ENCODE measurements around the gene FAT2. TPM values are rescaled to one million over a fixed set of nuclear protein-coding genes. Genes with fewer than 3 reads are reported as not detected.

The FAT2 gene
- total and polyA plus RNA-seq, 10 of the 15 experiments (the other 5 are each of a cell fraction or from before 2014, with no cell fraction given) = 0.01 to 0.06 (median 0.03) TPM; not detected in 3

DNA sequence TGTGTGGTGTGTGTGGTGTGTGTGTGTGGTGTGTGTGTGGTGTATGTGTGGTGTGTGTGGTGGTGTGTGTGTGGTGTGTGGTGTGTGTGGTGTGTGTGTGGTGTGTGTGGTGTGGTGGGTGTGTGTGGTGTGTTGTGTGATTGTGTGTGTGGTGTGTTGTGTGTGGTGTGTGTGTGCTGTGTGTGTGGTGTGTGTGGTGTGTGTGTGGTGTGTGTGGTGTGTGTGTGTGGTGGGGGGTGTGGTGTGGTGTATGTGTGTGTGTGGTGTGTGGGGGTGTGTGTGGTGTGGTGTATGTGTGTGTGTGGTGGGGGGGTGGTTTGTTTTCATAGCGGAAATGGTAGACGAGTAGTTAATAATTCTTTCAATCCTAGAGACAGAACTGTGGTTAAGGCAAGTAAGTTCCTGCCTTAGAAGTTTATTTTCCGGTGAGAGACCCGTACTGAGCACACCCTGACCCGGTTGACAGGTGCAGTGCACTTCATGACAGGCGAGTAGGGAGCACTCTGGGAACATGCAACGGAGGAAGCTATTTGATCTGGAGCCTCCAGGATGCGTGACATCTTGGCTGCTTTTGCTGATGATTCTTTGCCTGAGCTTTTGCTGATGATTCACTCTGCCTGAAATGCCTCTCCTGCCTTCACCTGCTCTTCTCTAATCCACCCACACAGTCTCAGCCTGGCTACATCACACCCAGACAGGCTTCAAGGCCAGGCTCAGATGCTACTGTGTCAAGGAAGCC, 21.7 kb upstream of the FAT2 start:
- ChIA-PET SMC1A (ENCODE audit: uncharacterized antibody, unreplicated experiment) (interaction anchor here (0.6 to 4.4 kb wide), 5 partner anchors 11 to 164 kb away, joined by 3 to 18 read pairs (median 4); no protein-coding TSS in a partner anchor), RAD21 (ENCODE audit: unreplicated experiment) (interaction anchor here (1.2 to 4.3 kb wide), 2 partner anchors 9 to 39 kb away, joined by 7 to 24 read pairs; no protein-coding TSS in a partner anchor), CTCF (interaction anchor here (0.7 to 3.3 kb wide), 5 partner anchors 39 to 108 kb away, joined by 3 to 14 read pairs (median 3); no protein-coding TSS in a partner anchor), POLR2A (interaction anchor here (0.7 kb wide), 1 partner anchor 94 kb away, joined by 3 read pairs; no protein-coding TSS in a partner anchor)
- in situ Hi-C loops (cut with MboI) (no loop called here), intact Hi-C loops (cut with micrococcal nuclease; ENCODE audit: unreplicated experiment) (no loop called here)
- H3K27me3 ChIP-seq (replicated peaks in 1 of 2; ENCODE audit: control insufficient read depth in 2 of 2, insufficient read depth in 2 of 2, low read length in 1 of 2) = no peaks in the 10 kb centered on the region; a peak in 1 of 4 replicates
- ATAC-seq (peak; percentile 80), FAIRE-seq (peak; percentile 44), DNase-seq (ENCODE audit: low read depth, low spot score) (peak; percentile 45)
- H3K4me1 ChIP-seq (ENCODE audit: control insufficient read depth, insufficient read depth, low read length) = peaks cover 31% of the 10 kb centered on the region
- no peaks in the 10 kb centered on the region for H3K79me2 ChIP-seq (ENCODE audit: control insufficient read depth, insufficient read depth, low read length)
- no peak overlapping the region for H3K4me3 ChIP-seq
- peak overlapping the region; percentile 56; the same call in 1 of the 2 replicates for H3K27ac ChIP-seq (ENCODE audit: control insufficient read depth, insufficient read depth)
- peak overlapping the region; percentile 1; the same call in 1 of the 2 replicates for H2AFZ ChIP-seq (ENCODE audit: control insufficient read depth, low read depth, low read length)
- peak overlapping the region; percentile 52 for H3K4me2 ChIP-seq (ENCODE audit: control insufficient read depth, insufficient read depth)
- H3K36me3 ChIP-seq (ENCODE audit: control insufficient read depth in 2 of 2, insufficient read depth in 2 of 2, low read length in 1 of 2) = no peaks in the 10 kb centered on the region
- H3K9me3 ChIP-seq (replicated peaks; ENCODE audit: control insufficient read depth, insufficient read depth, low read length) = no peaks in the 10 kb centered on the region; the same call in 2 of the 3 replicates
- no peak overlapping the region for H3K9ac ChIP-seq (ENCODE audit: control insufficient read depth, insufficient read depth, low read length)
- H4K20me1 ChIP-seq (ENCODE audit: control insufficient read depth, insufficient read depth) = no peaks in the 10 kb centered on the region
- 3% methylated on average over 8 of the region's 8 CpGs for WGBS (ENCODE audit: insufficient coverage, insufficient replicate concordance, low lambda C conversion rate, missing lambda C conversion rate)
- BruUV-seq (replicated peaks) = no TSS peak
- TF ChIP-seq SMARCA5 (IDR thresholded peaks at IDR 0.05) (peak; percentile 93), ZBED1 (IDR thresholded peaks at IDR 0.05; ENCODE audit: borderline replicate concordance) (peak; percentile 49; the same call in 1 of the 2 replicates), LARP7 (IDR thresholded peaks at IDR 0.05) (peak; percentile 54; the same call in 1 of the 2 replicates), ZNF384 (IDR thresholded peaks at IDR 0.05; ENCODE audit: borderline replicate concordance, low read depth, low read length) (no peak), BHLHE40 (IDR thresholded peaks at IDR 0.05; ENCODE audit: borderline replicate concordance in 1 of 2, low read depth in 2 of 2, low read length in 1 of 2) (peak in 1 of 2 experiments; percentile 76; a peak in 2 of 4 replicates), MTA3 (IDR thresholded peaks at IDR 0.05; ENCODE audit: borderline replicate concordance, low read length) (0 out of 2 replicates have a peak, but pooled peaks have one; percentile 42), RAD51 (IDR thresholded peaks at IDR 0.05) (peak; percentile 48; the same call in 1 of the 2 replicates), TCF12 (IDR thresholded peaks at IDR 0.05; ENCODE audit: low read depth, low read length) (peak; percentile 57), EGR1 (IDR thresholded peaks at IDR 0.05; ENCODE audit: borderline replicate concordance in 1 of 2, low read depth in 2 of 2, low read length in 2 of 2) (peak in 1 of 2 experiments; percentile 78; a peak in 2 of 3 replicates), IKZF1 (conservative IDR thresholded peaks at IDR 0.05) (peak; percentile 81), NFYB (IDR thresholded peaks at IDR 0.05; ENCODE audit: insufficient read depth, low read depth, low read length) (no peak)
- TF ChIP-seq, protein P1, sequence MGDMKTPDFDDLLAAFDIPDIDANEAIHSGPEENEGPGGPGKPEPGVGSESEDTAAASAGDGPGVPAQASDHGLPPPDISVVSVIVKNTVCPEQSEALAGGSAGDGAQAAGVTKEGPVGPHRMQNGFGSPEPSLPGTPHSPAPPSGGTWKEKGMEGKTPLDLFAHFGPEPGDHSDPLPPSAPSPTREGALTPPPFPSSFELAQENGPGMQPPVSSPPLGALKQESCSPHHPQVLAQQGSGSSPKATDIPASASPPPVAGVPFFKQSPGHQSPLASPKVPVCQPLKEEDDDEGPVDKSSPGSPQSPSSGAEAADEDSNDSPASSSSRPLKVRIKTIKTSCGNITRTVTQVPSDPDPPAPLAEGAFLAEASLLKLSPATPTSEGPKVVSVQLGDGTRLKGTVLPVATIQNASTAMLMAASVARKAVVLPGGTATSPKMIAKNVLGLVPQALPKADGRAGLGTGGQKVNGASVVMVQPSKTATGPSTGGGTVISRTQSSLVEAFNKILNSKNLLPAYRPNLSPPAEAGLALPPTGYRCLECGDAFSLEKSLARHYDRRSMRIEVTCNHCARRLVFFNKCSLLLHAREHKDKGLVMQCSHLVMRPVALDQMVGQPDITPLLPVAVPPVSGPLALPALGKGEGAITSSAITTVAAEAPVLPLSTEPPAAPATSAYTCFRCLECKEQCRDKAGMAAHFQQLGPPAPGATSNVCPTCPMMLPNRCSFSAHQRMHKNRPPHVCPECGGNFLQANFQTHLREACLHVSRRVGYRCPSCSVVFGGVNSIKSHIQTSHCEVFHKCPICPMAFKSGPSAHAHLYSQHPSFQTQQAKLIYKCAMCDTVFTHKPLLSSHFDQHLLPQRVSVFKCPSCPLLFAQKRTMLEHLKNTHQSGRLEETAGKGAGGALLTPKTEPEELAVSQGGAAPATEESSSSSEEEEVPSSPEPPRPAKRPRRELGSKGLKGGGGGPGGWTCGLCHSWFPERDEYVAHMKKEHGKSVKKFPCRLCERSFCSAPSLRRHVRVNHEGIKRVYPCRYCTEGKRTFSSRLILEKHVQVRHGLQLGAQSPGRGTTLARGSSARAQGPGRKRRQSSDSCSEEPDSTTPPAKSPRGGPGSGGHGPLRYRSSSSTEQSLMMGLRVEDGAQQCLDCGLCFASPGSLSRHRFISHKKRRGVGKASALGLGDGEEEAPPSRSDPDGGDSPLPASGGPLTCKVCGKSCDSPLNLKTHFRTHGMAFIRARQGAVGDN (IDR thresholded peaks at IDR 0.05) = 0 out of 2 replicates have a peak, but pooled peaks have one; percentile 38
- TF ChIP-seq, protein P2, sequence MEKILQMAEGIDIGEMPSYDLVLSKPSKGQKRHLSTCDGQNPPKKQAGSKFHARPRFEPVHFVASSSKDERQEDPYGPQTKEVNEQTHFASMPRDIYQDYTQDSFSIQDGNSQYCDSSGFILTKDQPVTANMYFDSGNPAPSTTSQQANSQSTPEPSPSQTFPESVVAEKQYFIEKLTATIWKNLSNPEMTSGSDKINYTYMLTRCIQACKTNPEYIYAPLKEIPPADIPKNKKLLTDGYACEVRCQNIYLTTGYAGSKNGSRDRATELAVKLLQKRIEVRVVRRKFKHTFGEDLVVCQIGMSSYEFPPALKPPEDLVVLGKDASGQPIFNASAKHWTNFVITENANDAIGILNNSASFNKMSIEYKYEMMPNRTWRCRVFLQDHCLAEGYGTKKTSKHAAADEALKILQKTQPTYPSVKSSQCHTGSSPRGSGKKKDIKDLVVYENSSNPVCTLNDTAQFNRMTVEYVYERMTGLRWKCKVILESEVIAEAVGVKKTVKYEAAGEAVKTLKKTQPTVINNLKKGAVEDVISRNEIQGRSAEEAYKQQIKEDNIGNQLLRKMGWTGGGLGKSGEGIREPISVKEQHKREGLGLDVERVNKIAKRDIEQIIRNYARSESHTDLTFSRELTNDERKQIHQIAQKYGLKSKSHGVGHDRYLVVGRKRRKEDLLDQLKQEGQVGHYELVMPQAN (conservative IDR thresholded peaks at IDR 0.05) = 0 out of 2 replicates have a peak, but pooled peaks have one; percentile 19
